GM20431 (cell line): ENCODE results near the gene IL17RB.

Source experiments
- in situ Hi-C: fragments of 300-500 bp; cut with MseI, MboI; formaldehyde crosslinking; loops from one replicate; pipeline ENCODE4 v1.15.0; 2020; ENCODE audit warnings: low sequenced_read_pairs; ENCODE audit not compliant: unreplicated experiment

IL17RB gene

GRCh38 chr3:53826048-53826447 is 20.3 kb upstream of the IL17RB start:
- in situ Hi-C loops = no loop called here

- in situ Hi-C loops = no loop called here
Observed at GRCh38 chr3:53828581-53828980, 17.8 kb upstream of the IL17RB start.

GRCh38 chr3:53829605-53830004 is 16.8 kb upstream of the IL17RB start:
- in situ Hi-C loops = no loop called here

- in situ Hi-C loops = no loop called here
Observed at GRCh38 chr3:53830944-53831343, 15.4 kb upstream of the IL17RB start.

- in situ Hi-C loops = no loop called here
Observed at GRCh38 chr3:53833053-53833645, 13.2 kb upstream of the IL17RB start.

- in situ Hi-C loops = no loop called here
Observed at GRCh38 chr3:53833700-53834099, 12.7 kb upstream of the IL17RB start.

GRCh38 chr3:53834429-53835095 is 11.8 kb upstream of the IL17RB start:
- in situ Hi-C loops = no loop called here

GRCh38 chr3:53835257-53835656 is 11.1 kb upstream of the IL17RB start:
- in situ Hi-C loops = no loop called here

GRCh38 chr3:53836084-53836872 is 10.1 kb upstream of the IL17RB start:
- in situ Hi-C loops = no loop called here

GRCh38 chr3:53837331-53837730 is 9.0 kb upstream of the IL17RB start:
- in situ Hi-C loops = no loop called here

GRCh38 chr3:53841296-53841695 is 5.1 kb upstream of the IL17RB start:
- in situ Hi-C loops = no loop called here

GRCh38 chr3:53842436-53843194 is 3.8 kb upstream of the IL17RB start:
- in situ Hi-C loops = no loop called here

GRCh38 chr3:53843195-53844177 is 2.9 kb upstream of the IL17RB start:
- in situ Hi-C loops = no loop called here

GRCh38 chr3:53844262-53845102 is 1.9 kb upstream of the IL17RB start:
- in situ Hi-C loops = no loop called here

GRCh38 chr3:53845103-53845880 is 1.1 kb upstream of the IL17RB start:
- in situ Hi-C loops = no loop called here

GRCh38 chr3:53845881-53846133 is 561 bp upstream of the IL17RB start:
- in situ Hi-C loops = no loop called here

GRCh38 chr3:53846851-53847155 is 435 bp downstream of the IL17RB start:
- in situ Hi-C loops = no loop called here

GRCh38 chr3:53849916-53850315 is 3.5 kb downstream of the IL17RB start:
- in situ Hi-C loops = no loop called here
